Sigmoid colon (tissue), 4 donors: Measurements from ENCODE around the gene AK3.

ENCODE experiments used
- POLR2A ChIP-seq, 2 donors: fragments of 450-650 bp; IDR thresholded peaks; one replicate each; pipeline ENCODE4 v1.6.1; 2016; ENCODE audit warnings: antibody characterized with exemption in 2 of 2, mild to moderate bottlenecking in 2 of 2, moderate library complexity in 2 of 2
- POLR2AphosphoS5 ChIP-seq, 4 donors: sonication (generic); formaldehyde crosslinking; IDR thresholded peaks; one replicate each; pipeline ENCODE4 v1.6.1; 2017; ENCODE audit warnings: antibody characterized with exemption in 4 of 4
- TF ChIP-seq, protein P1 (sequence below), 4 experiments: fragments of 450-650 bp in 3 of 4; fragments of 200-600 bp in 1 of 4; IDR thresholded peaks; one replicate each; pipeline ENCODE4 v1.5.1; 2016 to 2019; ENCODE audit warnings: antibody characterized with exemption in 4 of 4, mild to moderate bottlenecking in 3 of 4, moderate library complexity in 2 of 4

DNA sequence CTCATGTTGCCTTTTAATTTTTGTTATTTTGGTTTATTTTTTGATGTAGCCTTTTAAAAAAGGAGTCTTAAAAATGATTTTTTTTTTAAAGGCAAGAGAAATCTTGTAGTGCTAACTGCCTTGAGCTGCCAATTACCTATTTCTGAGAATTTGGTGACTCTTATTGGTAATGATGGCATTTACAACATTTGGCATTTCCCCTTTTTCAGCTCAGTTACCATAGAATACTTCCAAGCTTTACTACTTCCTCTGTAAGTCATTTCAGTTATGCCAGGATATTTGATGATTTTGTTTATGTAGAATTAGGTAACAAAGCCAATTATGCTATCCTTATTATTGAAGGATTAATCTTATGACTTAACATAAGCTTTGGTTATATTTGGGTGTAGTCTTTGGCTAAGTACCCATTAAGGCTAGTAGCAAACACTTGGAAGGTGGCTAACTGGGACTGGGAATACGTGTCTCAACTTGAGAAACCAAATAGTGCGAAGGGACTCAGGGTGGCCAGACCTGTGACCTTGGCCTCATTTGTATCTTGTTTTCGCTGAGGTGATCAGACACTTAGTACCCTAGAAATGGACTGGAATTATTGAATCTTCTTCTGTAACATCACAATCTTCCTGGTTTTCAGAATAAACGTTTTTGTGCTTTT is 33.9 kb downstream of the AK3 start:
- TF ChIP-seq POLR2A (IDR thresholded peaks at IDR 0.05) (no peak), POLR2AphosphoS5 (IDR thresholded peaks at IDR 0.05) (no peak)
- TF ChIP-seq, protein P1, sequence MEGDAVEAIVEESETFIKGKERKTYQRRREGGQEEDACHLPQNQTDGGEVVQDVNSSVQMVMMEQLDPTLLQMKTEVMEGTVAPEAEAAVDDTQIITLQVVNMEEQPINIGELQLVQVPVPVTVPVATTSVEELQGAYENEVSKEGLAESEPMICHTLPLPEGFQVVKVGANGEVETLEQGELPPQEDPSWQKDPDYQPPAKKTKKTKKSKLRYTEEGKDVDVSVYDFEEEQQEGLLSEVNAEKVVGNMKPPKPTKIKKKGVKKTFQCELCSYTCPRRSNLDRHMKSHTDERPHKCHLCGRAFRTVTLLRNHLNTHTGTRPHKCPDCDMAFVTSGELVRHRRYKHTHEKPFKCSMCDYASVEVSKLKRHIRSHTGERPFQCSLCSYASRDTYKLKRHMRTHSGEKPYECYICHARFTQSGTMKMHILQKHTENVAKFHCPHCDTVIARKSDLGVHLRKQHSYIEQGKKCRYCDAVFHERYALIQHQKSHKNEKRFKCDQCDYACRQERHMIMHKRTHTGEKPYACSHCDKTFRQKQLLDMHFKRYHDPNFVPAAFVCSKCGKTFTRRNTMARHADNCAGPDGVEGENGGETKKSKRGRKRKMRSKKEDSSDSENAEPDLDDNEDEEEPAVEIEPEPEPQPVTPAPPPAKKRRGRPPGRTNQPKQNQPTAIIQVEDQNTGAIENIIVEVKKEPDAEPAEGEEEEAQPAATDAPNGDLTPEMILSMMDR (IDR thresholded peaks at IDR 0.05) = no peak
